Tibial nerve (tissue), 4 donors: ENCODE measurements around the gene EYA4.

Experiments
- CTCF ChIP-seq, 5 experiments: fragments of 200-600 bp in 3 of 5; fragments of 450-650 bp in 2 of 5; sonication (generic) in 3 of 5; IDR thresholded peaks; one replicate each; pipeline ENCODE4 v1.5.1; 2016 to 2019; ENCODE audit warnings: antibody characterized with exemption in 5 of 5, mild to moderate bottlenecking in 3 of 5, moderate library complexity in 2 of 5
- EP300 ChIP-seq, 2 donors: sonication (generic); formaldehyde crosslinking; IDR thresholded peaks; one replicate each; pipeline ENCODE4 v1.6.1; 2017; ENCODE audit warnings: antibody characterized with exemption in 2 of 2, mild to moderate bottlenecking in 1 of 2
- POLR2A ChIP-seq, 2 donors: fragments of 450-650 bp; IDR thresholded peaks; one replicate each; pipeline ENCODE4 v1.6.1; 2017; ENCODE audit warnings: antibody characterized with exemption in 2 of 2, mild to moderate bottlenecking in 2 of 2, moderate library complexity in 2 of 2

- no peak for TF ChIP-seq CTCF (IDR thresholded peaks at IDR 0.05)
- no peak for TF ChIP-seq EP300 (IDR thresholded peaks at IDR 0.05)
- TF ChIP-seq POLR2A (IDR thresholded peaks at IDR 0.05), result no peak
Measured at GRCh38 chr6:133297657-133298056, 56.5 kb downstream of the EYA4 start.
